ENCODE measurements around the gene ZNF91. TPM values are rescaled to one million over a fixed set of nuclear protein-coding genes. Genes with fewer than 3 reads are reported as not detected.

Gene ZNF91
- total RNA-seq, 1 experiment from 2014 or later = 37.4 TPM

DNA sequence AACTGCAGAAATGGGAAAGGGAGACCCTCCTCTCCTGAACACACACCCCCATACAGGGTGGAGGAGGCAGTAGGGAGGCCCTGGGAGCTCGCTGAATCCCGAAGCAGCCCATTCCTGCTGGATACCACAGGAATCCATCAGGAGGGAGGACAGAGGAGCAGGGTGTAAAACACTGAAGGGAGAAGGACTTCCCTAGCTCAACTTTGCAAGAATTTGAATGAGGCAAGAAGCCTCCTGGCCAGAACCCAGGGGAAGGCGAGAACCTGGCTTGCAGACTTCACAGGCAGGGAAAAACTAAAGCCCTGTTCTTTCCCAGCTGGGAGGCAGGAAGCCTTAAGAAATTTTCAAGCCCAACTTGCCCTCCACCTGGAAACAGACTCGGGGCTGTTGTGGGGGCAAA is 43.5 kb downstream of the ZNF91 start:
- H4K20me1 ChIP-seq (ENCODE audit: insufficient read depth) = no peaks in the 10 kb centered on the region
- intact Hi-C loops (cut with micrococcal nuclease; ENCODE audit: unreplicated experiment) = no loop called here
- no peak for DNase-seq
- H3K9me2 ChIP-seq (ENCODE audit: insufficient read depth) = no peaks in the 10 kb centered on the region
- no peaks in the 10 kb centered on the region for H3K27me3 ChIP-seq (ENCODE audit: insufficient read depth, low read depth)
- H3K4me2 ChIP-seq = no peak overlapping the region
- ChIA-PET POLR2A (ENCODE audit: unreplicated experiment) (no interaction called here), CTCF (no interaction called here)
- H3K4me1 ChIP-seq (replicated peaks; ENCODE audit: insufficient read depth) = no peaks in the 10 kb centered on the region
- TF ChIP-seq EZH2 (IDR thresholded peaks at IDR 0.05; ENCODE audit: low read depth) = no peak
- TF ChIP-seq, protein P1, sequence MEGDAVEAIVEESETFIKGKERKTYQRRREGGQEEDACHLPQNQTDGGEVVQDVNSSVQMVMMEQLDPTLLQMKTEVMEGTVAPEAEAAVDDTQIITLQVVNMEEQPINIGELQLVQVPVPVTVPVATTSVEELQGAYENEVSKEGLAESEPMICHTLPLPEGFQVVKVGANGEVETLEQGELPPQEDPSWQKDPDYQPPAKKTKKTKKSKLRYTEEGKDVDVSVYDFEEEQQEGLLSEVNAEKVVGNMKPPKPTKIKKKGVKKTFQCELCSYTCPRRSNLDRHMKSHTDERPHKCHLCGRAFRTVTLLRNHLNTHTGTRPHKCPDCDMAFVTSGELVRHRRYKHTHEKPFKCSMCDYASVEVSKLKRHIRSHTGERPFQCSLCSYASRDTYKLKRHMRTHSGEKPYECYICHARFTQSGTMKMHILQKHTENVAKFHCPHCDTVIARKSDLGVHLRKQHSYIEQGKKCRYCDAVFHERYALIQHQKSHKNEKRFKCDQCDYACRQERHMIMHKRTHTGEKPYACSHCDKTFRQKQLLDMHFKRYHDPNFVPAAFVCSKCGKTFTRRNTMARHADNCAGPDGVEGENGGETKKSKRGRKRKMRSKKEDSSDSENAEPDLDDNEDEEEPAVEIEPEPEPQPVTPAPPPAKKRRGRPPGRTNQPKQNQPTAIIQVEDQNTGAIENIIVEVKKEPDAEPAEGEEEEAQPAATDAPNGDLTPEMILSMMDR (conservative IDR thresholded peaks at IDR 0.05) = no peak
- H2AFZ ChIP-seq = no peak overlapping the region
- BruUV-seq (replicated peaks) = no TSS peak
- H3K36me3 ChIP-seq (ENCODE audit: low read depth) = peaks cover 88% of the 10 kb centered on the region
- H3F3A ChIP-seq (ENCODE audit: insufficient read depth, low read depth) = peaks cover 6% of the 10 kb centered on the region; the same call in 1 of the 2 replicates
- peaks cover 98% of the 10 kb centered on the region for H3K9me3 ChIP-seq (ENCODE audit: insufficient read depth, low read depth)
- H3K79me2 ChIP-seq (ENCODE audit: low read depth) = peaks cover 53% of the 10 kb centered on the region
- H3K27ac ChIP-seq = no peak overlapping the region
- no peak overlapping the region for H3K4me3 ChIP-seq

DNA sequence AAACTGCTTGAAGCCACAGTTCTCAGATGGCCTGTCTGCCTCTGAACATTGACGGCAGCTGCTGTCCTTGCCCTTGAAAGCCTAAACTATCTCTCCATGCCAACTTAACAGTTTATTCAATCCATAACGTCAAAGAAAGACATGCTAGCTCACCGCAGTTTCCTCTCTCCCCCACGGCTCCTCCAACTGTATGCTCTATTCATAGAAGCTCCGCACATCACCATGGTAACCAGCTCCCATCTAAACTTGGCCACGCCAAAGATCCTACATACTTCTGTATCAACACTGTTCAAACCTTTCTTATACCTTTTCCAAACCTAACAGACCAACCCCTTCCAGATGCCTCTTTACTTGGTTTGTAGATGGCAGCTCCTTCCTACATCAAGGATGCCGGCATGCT is 48.6 kb downstream of the ZNF91 start:
- H3K4me1 ChIP-seq (replicated peaks; ENCODE audit: insufficient read depth) = no peaks in the 10 kb centered on the region
- H3K9me3 ChIP-seq (ENCODE audit: insufficient read depth, low read depth) = peaks cover 67% of the 10 kb centered on the region
- TF ChIP-seq, protein P1 (conservative IDR thresholded peaks at IDR 0.05) = no peak
- no peak for TF ChIP-seq EZH2 (IDR thresholded peaks at IDR 0.05; ENCODE audit: low read depth)
- no peaks in the 10 kb centered on the region; the same call in 1 of the 2 replicates for H3F3A ChIP-seq (ENCODE audit: insufficient read depth, low read depth)
- ChIA-PET CTCF (no interaction called here), POLR2A (ENCODE audit: unreplicated experiment) (no interaction called here)
- H2AFZ ChIP-seq = no peak overlapping the region
- H3K4me3 ChIP-seq = no peak overlapping the region
- H3K9me2 ChIP-seq (ENCODE audit: insufficient read depth) = no peaks in the 10 kb centered on the region
- BruUV-seq (replicated peaks) = no TSS peak
- H3K36me3 ChIP-seq (ENCODE audit: low read depth) = peaks cover 76% of the 10 kb centered on the region
- peaks cover 15% of the 10 kb centered on the region; the same call in 1 of the 2 replicates for H3K79me2 ChIP-seq (ENCODE audit: low read depth)
- DNase-seq = no peak
- H3K4me2 ChIP-seq = no peak overlapping the region
- intact Hi-C loops (cut with micrococcal nuclease; ENCODE audit: unreplicated experiment) = no loop called here
- H3K27ac ChIP-seq = no peak overlapping the region
- H4K20me1 ChIP-seq (ENCODE audit: insufficient read depth) = no peaks in the 10 kb centered on the region
- no peaks in the 10 kb centered on the region for H3K27me3 ChIP-seq (ENCODE audit: insufficient read depth, low read depth)

DNA sequence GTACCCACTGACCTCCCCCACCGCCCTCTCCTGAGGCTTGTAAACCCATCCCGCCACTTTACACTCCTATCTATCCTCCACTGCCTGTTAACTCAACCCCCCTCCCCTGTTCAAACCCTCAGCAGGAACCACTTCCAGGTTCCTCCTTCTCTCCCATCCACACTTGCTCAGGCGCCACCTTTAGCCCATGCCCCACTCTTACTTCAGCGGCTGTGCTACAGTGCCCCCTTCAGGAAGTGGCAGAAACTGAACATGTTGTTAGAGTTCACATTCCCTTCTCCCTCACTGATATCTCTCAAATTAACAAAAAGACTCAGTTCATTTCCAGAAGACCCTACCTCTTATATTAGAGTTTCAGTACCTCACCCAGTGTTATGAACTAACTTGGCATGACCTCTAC is 49.4 kb downstream of the ZNF91 start:
- Histone ChIP-seq H3K9me2 (ENCODE audit: insufficient read depth) (no peaks in the 10 kb centered on the region), H3K9me3 (ENCODE audit: insufficient read depth, low read depth) (peaks cover 61% of the 10 kb centered on the region), H3K4me1 (replicated peaks; ENCODE audit: insufficient read depth) (no peaks in the 10 kb centered on the region), H3K79me2 (ENCODE audit: low read depth) (peaks cover 15% of the 10 kb centered on the region; the same call in 1 of the 2 replicates), H2AFZ (no peak overlapping the region), H3F3A (ENCODE audit: insufficient read depth, low read depth) (no peaks in the 10 kb centered on the region; the same call in 1 of the 2 replicates), H3K36me3 (ENCODE audit: low read depth) (peaks cover 71% of the 10 kb centered on the region), H3K27me3 (ENCODE audit: insufficient read depth, low read depth) (no peaks in the 10 kb centered on the region), H3K4me3 (no peak overlapping the region), H4K20me1 (ENCODE audit: insufficient read depth) (no peaks in the 10 kb centered on the region), H3K4me2 (no peak overlapping the region), H3K27ac (no peak overlapping the region)
- CTCF ChIA-PET = no interaction called here
- BruUV-seq (replicated peaks) = no TSS peak
- no peak for TF ChIP-seq EZH2 (IDR thresholded peaks at IDR 0.05; ENCODE audit: low read depth)
- TF ChIP-seq, protein P1 (conservative IDR thresholded peaks at IDR 0.05) = 0 out of 2 replicates have a peak, but pooled peaks have one; percentile 20
- intact Hi-C loops (cut with micrococcal nuclease; ENCODE audit: unreplicated experiment) = no loop called here
- no peak for DNase-seq
- POLR2A ChIA-PET (ENCODE audit: unreplicated experiment) = no interaction called here
